Islet of Langerhans (tissue), 1 donor: ENCODE measurements around the gene PAPPA2.
A peak's percentile ranks its signal among the peaks of the same experiment; 100 is the strongest.

ENCODE experiments used
- FAIRE-seq: peaks from one replicate; lab custom pipeline; 2011; peaks lifted over from hg19 to GRCh38; lab: Jason Lieb, UNC

The PAPPA2 gene

DNA sequence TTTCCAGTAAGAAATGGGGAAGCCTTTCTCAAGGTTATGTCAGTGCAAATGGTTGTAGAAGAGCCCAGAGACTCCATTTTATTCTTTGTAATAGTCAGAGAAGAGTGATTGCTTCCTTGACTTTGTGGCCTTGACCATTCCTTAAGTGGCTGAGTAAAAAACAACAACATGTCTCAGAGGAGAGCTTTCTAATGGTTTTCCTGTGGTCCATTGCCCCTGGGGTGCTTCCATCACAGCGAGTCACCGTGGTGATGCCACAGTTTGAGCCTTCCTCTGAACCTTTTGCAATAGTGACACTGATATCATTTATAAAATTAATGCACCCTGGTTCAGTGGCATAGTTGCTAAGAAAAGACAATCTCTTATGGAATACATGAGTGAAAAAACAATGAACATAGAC, 38.6 kb downstream of the PAPPA2 start:
- no peak for FAIRE-seq

DNA sequence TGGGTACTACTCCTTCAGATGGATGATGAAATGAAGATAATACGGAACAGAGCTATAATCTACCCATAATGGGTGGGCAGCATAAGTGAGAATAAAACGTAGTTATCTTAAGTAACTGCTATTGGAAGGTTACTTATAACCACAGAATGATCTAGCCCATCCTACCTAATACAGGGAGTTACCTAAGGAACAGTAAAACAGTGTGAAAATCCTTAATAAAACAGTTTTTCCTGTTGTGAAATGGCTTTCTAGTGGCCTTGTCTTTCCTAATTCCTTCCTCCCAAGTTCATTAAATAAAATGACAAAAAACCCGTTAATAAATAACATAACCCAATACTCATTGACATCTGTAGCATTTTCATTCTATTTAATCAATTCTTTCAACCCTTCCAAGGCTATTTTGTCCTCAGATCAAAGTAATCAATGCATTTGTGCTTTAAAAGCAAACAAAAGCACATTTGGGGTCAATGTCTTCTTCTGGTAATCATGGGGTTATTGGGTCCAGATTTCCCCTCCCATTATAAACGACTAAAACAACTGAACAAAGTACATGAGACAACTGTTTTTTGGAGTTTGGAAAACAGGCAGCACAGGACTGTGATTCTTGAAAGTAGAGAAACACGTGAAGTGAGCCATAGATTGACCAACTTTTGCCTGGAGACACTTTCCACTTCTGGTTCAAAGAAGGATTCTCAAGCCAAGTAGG, 42.0 kb downstream of the PAPPA2 start:
- FAIRE-seq = no peak

DNA sequence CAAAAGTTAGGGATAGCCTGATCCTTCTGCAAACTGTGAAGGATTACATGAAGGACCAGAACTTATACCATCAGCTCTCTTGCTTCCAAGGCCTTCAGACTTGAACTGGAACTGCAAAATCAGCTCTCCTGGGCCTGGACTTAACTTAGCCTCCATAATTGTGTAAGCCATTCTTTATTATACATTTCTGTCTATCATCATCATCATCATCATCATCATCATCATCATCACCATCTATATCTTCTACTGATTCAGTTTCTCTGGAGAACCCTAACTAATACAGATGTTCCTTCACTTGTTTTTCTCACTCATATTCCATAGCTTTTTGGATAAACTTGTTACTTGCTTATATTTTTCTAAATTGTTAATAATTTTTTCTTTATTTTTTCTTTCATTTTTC, 50.0 kb downstream of the PAPPA2 start:
- no peak for FAIRE-seq

DNA sequence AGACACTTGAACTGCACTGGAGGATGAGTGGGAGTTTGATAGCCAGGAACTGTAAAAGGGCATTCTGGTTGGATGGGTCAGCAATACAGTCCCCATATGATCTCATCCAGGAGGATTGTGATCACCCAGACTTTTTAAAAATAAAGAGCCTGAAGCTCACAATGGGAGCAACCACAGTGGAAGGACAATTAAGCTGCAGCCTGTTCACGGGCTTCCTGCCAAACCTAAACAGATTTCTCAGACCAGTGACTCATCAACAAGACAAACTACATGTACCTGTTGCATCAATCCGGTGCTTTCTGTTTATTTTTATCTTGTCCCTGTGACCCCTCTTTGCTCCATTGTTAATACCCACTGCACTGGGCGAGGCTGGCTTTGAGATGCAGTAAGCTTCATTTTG, 52.3 kb downstream of the PAPPA2 start:
- FAIRE-seq = peak; percentile 100

DNA sequence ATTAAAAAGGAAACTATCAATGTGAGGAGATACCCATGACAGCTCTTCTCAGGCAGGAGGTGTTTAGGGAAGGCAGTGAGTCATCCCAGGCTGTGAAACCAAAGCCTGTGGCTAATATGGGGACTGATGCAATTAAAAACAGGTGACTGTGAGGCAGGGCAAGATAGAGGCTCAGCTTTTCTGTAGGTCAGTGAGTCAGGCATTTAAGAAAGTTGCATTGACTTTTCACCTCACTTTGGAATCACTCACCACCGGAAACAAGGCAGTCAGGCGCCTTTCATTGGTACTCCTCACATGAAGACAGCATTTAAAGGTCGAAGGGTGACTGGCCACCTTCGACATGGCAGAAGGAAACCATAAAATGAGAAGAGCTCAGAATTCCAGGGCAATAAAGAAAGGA, 54.5 kb downstream of the PAPPA2 start:
- no peak for FAIRE-seq

DNA sequence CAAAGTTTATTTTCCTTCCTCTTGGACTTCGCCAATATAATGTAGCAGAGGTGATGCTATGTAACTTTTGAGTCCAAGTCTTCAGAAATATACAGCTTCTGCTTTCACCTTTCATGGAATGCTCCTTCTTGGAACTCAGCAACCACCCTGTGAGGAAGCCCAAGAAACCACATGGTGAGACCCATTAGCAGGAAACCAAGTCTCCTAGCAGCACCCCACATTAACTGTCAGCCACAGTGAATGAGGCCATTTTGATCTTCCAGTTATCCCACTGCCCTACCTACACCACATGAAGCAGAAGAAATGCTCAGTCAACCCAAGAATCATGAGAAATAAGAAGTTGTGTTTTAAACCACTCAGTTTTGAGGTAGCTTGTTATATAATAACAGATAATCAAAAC, 58.2 kb downstream of the PAPPA2 start:
- FAIRE-seq = no peak

DNA sequence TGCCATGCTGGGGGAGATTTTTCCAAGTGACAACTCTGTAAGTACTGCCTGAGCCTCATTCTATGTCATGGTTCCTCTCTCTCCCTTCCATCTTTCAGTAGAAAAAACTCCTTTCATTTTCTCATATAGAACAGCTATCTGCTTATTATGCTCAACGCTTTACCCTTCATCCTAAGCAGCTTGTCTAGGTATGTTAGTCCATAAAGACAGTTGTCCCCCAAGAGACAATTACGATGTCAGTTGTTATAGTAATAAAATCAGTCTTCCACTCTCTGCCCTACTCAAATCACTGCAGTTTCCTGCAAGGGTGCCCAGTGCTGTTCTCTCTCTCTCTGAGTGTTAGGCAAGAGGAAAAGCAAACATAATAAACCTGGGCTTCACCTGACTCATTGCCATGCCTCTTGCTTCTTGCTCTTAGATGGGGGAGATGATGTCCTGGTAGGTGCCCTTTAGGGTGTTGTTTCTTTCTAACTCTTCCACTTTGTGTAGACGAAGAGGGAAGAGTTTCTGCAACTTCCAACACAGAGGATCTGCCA, 59.4 kb downstream of the PAPPA2 start:
- FAIRE-seq = peak; percentile 75

DNA sequence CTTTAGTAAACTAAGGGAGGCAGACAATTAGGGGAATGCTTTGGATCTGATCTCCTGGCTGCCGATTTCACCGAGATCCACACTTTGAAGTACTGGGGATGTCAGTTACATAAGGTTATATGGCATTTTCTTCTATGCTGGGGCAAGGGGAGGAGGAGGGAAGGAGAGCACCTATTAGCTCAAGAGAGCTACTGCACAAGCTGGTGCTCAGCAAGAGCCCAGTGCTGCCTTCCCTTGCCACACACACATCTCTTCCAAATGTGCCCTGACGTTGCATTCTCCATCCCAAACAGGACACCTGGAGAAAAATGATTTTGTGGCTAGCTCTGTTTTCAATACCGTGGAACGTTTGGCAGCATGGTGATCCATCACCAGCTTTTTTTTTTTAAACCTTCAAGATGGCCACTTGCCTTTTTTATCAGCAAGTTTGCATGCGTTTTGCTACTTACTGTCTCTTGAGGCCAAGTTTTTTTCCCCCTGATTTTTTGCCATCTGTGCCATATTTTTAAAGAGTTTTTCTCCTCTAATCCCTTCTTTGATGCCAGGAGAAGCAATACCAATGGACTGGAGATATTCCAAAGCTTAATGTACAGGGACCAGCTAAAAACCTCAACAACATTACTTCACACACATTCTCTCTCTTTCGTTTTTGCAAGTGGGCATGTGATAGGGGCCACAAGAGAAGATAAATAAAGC, 66.6 kb downstream of the PAPPA2 start:
- FAIRE-seq = no peak

DNA sequence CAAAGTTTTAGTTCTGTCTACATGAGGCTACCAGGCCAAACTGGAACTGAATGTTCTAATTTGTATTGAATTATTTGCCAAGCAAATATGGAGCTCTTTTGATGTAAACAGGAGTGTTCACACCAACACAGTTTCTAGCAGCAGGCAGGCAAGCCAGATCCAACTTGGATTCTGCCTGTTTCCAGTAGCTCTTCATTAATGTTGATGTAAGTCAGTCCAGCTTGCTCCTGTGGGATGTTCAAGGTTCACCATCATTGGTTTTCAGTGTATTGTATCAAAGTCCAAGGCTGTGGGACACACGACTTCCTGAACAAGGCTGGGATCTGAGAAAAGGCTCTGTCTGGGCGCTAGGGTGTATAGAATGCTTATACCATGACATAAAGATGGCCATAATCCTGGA, 68.1 kb downstream of the PAPPA2 start:
- FAIRE-seq = no peak

DNA sequence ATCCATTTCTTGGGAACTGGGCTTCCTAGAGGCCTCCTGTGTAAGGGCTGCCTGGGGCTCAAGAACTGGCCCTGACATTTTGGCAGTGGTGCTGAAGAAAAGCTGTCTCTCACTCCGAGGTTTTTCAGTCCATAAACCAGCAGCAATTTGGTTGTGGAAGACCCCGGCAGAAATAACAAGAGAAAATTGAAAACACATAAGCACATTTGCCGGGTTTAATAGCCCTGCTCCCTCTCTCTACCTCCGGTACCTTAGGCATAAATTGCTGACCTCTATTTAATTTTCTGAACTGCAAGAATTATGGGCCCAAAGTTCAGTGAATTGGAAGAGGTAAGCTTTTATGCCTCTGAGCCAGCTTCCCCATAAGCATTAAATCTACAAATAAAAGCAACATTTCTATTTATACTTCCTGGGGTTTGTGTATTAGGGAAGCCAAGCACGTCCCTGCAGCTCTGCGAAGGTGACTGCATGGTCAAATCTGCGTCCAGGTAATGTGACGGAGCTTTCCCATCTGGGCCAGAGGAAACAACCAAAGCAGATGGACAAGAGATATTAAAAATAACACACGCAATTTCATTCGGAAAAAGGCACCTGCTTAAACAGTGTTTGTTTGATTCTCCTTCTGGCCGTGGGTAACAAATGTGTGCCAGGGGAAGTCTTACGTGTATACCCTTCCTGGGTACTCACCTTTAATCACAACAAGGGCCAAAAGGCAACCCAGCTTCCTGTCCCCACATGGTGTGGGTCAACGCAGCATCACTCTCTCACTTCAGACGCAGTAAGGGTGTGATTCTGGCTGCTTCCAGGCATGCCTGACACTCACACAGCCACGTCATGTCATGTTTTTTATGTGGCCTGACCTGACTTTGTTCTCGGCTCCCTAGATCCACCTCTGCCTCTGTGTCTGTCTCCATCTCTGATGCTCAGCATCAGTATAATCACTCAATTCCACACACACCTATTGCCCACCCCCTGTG, 69.2 kb downstream of the PAPPA2 start:
- FAIRE-seq = peak; percentile 99

DNA sequence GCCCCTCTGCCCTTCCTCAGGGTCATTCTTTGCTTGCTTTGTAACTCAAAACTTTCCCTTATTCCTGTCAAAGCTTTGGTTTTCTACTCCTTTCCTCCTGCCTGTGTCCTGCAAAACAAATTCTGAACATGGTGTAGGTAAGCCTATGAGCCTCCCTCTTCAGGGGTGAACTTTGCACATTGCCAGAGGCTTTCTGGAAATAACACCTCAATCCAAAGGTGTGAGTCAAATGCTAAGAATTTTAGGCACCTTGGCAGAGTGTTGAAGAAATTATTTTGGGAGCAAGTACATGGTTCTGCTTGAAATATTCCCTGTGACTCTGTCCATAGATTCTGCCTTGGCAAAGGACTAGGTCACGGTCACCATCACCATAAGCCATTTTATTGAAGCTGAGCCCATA, 70.0 kb downstream of the PAPPA2 start:
- FAIRE-seq = no peak

DNA sequence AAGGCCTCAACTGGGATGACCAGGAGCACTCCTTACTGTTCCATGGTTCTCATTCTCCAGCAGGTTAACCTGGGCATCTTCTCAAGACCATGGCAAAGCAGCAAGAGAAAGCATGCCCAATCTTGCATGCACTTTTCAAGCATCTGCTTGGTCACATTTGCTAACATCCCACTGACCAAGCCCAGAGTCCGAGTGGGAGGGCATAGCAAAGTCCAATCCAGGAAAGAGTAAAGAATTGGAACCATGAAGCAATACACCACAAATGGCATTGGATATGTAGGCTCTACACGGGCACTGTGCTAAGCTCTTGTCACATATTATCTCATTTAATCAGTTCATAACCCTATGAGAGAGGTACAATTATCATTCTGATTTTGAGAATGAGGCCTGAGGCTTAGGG, 73.6 kb downstream of the PAPPA2 start:
- FAIRE-seq = no peak

DNA sequence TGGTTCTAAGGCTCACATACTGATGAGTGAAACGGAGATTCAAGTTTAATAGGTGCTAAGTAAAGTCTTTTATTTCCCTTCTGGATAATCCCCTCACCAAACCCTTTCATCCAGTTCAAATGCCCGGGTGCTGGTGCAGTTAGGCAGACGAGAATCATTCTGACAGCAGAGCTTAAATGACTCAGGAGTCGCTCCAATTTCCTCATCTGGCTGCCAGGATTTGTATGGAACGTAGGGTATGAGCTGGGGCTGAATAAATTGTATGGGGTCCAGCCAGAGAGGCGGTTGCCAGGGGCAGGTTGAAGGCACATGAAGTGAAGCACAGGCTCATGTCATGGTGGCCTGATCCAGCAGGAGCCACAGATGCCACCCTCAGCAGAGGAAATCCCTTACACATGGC, 76.0 kb downstream of the PAPPA2 start:
- no peak for FAIRE-seq

DNA sequence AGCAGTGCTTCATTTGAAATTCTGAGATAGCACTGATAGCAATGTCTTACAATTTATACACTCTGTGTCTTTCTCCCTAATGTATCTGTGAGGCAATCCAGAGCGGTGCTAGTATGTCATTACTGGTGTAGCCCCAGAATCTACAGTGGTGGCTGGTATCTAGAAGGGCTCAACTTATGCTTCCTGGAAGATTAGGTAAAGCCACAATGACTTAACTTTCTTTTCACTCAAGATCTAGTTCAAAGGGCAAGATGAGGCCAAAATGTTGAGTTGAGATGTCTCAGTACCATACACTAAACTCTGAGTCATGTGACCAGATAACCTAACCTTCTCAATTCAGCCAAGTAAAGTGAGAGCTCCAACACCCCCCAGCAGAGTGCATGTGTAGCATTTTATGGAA, 77.5 kb downstream of the PAPPA2 start:
- no peak for FAIRE-seq

DNA sequence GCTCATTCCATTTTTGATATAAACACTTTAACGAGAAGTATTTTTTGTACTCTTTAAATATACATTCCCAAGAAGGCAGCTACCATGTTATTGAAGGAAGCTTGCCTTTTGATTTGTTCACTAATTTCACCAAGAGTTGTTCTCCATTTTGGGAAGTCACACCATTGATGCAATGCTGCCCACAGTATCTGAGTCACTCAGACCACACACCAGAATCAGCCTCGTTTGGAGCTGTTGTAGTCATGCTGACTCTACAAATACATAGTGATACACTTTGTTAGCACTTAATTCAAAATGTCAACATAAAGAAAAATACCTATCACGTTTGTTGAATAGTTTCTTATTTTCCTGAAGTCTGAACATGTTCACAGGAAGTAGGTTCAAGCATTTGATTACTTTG, 78.7 kb downstream of the PAPPA2 start:
- FAIRE-seq = no peak

DNA sequence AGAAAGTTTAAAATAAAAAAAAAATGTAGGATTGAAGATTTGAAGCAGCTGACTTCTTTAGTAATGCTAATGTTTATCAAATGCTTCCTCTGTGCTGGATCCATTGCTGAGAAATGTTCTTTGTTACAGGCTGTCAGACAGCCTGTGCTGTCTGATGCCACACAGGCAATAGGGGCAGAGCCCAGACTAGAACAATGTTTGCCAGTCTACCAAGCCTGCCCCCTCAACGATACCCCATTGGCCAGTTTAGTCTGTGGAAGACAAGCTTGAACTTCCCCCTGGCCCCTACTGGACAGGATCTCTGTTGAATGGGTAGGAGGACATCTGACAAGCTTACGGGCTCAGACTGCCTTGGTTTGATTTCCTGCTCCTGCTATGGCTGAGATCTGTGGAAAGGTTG, 79.4 kb downstream of the PAPPA2 start:
- FAIRE-seq = no peak

DNA sequence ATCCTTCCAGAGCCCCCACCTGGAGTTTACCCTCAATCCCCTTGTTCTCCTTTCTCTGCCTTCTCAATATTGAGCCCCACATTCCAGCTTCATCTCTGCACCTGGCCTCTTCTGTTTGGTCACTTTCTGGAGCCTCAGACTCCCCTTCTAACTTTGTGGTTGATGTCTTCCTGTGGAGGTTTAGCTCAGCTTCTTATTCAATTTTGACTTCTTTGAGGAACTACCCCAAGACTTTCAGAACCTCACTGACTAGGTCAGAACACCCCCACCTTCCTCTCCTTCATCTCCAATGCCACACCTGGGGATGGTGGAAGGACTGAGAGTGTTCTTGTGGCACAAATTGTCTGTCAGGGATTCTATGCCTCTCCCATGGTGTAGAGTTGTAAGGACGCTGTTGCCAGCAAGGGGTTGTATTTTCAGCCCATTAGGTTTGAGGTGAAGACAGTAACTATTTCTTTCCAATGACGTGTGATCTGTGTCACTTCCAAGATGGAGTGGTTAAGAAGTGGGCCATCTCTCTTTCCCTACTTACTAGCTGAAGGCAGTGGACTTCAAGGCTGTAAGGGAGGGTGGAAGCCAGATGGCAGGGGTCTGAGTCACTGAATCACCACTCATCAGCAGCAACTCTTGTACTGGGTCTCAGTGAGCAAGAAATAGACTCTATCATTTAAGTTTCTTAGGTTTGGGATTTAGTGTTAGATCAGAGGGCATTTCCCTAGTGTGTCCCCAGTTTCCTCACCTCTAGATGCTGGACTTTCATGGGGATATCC, 80.6 kb downstream of the PAPPA2 start:
- no peak for FAIRE-seq

DNA sequence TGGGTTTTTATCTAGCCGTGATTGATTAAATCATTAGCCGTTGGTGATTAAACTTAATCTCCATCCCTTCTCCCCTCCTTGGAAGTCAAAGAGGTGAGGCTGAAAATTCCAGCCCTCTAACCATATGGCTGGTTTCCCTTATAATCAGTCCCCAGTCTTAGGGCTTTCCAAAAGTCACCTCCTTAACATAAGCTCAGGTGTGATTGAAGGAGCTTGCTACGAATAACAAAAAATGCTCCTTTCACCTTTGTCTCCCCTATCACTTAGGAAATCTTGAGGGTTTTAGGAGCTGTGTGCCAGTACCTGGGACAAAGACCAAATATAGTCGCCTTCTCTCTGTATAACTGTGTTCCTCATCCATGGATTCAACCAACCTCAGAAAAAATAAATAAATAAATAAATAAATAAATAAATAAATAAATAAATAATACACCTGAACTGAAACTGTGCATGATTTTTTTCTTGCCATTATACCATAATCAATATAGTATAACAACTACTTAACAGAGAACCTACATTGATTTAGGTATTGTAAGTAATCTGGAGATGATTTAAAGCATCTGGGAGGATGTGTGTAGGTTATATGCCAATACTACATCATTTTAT, 82.2 kb downstream of the PAPPA2 start:
- peak; percentile 79 for FAIRE-seq

DNA sequence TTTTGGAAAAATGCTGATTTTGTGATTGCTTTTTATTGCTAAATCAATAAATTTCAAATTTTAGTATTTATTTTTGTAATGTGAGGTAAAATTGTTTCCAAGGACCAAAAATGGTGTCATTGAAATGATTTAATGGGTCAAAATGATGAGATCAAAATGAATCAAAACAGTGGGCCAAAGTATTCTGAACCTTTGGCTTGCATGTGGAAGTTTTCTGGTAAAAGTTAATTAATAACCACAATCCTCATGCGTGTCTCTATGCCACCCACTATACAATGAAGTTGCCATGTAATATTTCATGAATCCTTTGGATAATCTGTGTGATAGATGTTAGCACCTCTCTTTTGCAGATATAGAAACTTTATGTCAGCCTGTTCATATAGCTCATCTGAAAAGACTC, 83.8 kb downstream of the PAPPA2 start:
- peak; percentile 33 for FAIRE-seq

DNA sequence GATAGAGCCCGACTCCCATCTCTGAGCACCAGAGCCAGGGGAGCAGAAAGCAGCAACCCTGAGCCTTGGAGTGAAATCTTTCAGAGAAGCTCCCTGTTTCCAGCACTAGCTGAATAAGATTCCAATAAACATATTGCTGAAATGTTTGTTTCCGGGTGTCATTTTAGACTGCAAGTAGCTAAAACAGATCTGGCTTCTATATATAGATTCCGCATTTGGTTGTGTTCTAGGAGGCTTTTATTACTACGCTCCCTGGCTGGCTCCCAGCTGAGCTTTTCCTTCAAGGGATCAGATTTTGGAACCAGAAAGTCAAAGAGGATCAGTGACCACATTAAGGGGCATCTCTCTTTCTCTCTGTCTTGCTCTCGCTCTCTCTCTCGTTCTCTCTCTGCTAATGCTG, 88.2 kb downstream of the PAPPA2 start:
- no peak for FAIRE-seq

DNA sequence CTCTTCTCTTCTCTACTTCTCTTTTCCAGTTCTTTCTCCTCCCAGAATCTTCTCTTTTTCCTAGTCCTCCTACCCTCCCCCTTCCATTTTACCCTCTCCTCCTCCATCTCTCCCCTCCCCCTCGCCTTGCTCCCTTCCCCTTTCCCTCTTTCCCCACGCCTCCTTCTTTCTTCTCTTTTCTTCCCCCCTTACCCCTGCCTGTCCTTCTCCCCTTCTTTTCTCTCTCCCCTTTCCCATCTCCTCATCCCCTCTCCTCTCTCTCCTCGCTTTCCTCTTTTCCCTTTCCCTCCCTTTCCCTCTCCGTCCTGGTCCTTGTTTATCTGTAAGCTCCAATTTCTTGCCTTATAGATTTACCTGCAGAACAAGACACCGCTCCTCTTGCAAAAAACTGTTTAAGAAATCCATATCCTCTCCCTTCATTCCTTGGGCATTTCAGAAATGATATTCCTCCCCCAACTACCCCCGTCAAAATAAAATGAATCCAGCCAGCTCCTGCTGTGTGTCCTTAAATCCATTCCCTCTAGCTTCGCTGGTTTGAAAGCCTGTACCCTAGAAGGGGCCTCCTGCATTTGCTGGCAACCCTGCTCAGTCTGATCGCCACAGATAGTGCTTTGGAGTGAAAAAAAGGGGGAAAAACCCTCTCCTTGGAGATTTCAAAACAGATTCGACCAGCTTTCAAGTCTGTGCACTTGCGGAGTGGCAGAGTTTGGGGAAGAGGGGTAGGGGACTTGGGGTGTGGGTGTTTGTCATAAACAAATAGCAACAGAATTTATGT, 89.4 kb downstream of the PAPPA2 start:
- FAIRE-seq = no peak
